HAP-1 (cell line): ENCODE measurements around the gene SCMH1.

Experiments
- DNase-seq, 2 experiments: peaks; one replicate each; pipeline ENCODE4 v3.0.0-alpha.2; 2016 to 2020; ENCODE audit warnings: low spot score in 2 of 2
- H3K27me3 ChIP-seq: fragments of 250-450 bp; sonication (Bioruptor Pico); 2 replicates; pipeline ENCODE4 v1.5.1; 2020; ENCODE audit warnings: low read depth, mild to moderate bottlenecking, moderate library complexity
- H3K36me3 ChIP-seq: fragments of 250-450 bp; sonication (Bioruptor Pico); replicated peaks from 2 replicates; pipeline ENCODE4 v1.5.1; 2020; ENCODE audit warnings: mild to moderate bottlenecking
- H3K4me1 ChIP-seq: fragments of 250-450 bp; sonication (Bioruptor Pico); 2 replicates; pipeline ENCODE4 v1.5.1; 2020; ENCODE audit warnings: mild to moderate bottlenecking
- H3K4me3 ChIP-seq: fragments of 250-450 bp; sonication (Bioruptor Pico); 2 replicates; pipeline ENCODE4 v1.5.1; 2020; ENCODE audit warnings: mild to moderate bottlenecking, moderate library complexity
- H3K9me3 ChIP-seq: fragments of 250-450 bp; sonication (Bioruptor Pico); 2 replicates; pipeline ENCODE4 v1.5.1; 2020; ENCODE audit warnings: mild to moderate bottlenecking, moderate library complexity
- in situ Hi-C: fragments of 300-500 bp; cut with MboI; formaldehyde crosslinking; loops from 3 replicates; pipeline ENCODE4 v1.14.3; 2020; ENCODE audit warnings: low sequenced_read_pairs, inconsistent platforms, mixed read lengths

Gene SCMH1

GRCh38 chr1:41108696-41109275 lies 133.3 kb downstream of the SCMH1 start:
- Histone ChIP-seq H3K9me3 (no peaks in the 10 kb centered on the region), H3K4me3 (no peak overlapping the region), H3K36me3 (peaks cover 12% of the 10 kb centered on the region), H3K27me3 (no peaks in the 10 kb centered on the region), H3K4me1 (no peaks in the 10 kb centered on the region)
- in situ Hi-C loops = no loop called here
- no peak for DNase-seq

- H3K9me3 ChIP-seq = no peaks in the 10 kb centered on the region
- H3K4me3 ChIP-seq = no peak overlapping the region
- H3K27me3 ChIP-seq = no peaks in the 10 kb centered on the region
- DNase-seq = no peak
- H3K36me3 ChIP-seq = no peaks in the 10 kb centered on the region; the same call in none of the 2 replicates
- H3K4me1 ChIP-seq = no peaks in the 10 kb centered on the region
- in situ Hi-C loops = no loop called here
Measured at GRCh38 chr1:41103766-41104165, 138.3 kb downstream of the SCMH1 start.

- DNase-seq = no peak
- Histone ChIP-seq H3K4me3 (no peak overlapping the region), H3K36me3 (no peaks in the 10 kb centered on the region; the same call in 1 of the 2 replicates), H3K9me3 (no peaks in the 10 kb centered on the region), H3K4me1 (no peaks in the 10 kb centered on the region), H3K27me3 (no peaks in the 10 kb centered on the region)
- in situ Hi-C loops = no loop called here
Measured at GRCh38 chr1:41102653-41103052, 139.5 kb downstream of the SCMH1 start.

- in situ Hi-C loops = no loop called here
- Histone ChIP-seq H3K9me3 (no peaks in the 10 kb centered on the region), H3K36me3 (no peaks in the 10 kb centered on the region; the same call in 1 of the 2 replicates), H3K4me3 (no peak overlapping the region), H3K27me3 (no peaks in the 10 kb centered on the region), H3K4me1 (no peaks in the 10 kb centered on the region)
- no peak for DNase-seq
Measured at GRCh38 chr1:41101950-41102607, 140.0 kb downstream of the SCMH1 start.

- no peaks in the 10 kb centered on the region; the same call in 1 of the 2 replicates for H3K36me3 ChIP-seq
- DNase-seq = no peak
- in situ Hi-C loops = no loop called here
Measured at GRCh38 chr1:41101076-41101475, 141.0 kb downstream of the SCMH1 start.

GRCh38 chr1:41100170-41100569 lies 141.9 kb downstream of the SCMH1 start:
- Histone ChIP-seq H3K9me3 (no peaks in the 10 kb centered on the region), H3K4me1 (no peaks in the 10 kb centered on the region), H3K27me3 (no peaks in the 10 kb centered on the region), H3K36me3 (no peaks in the 10 kb centered on the region; the same call in 1 of the 2 replicates), H3K4me3 (no peak overlapping the region)
- DNase-seq = no peak
- in situ Hi-C loops = no loop called here

More at GRCh38 chr1:41101076-41101475, 141.0 kb downstream of the SCMH1 start:
- no peaks in the 10 kb centered on the region for H3K4me1 ChIP-seq
- no peaks in the 10 kb centered on the region for H3K9me3 ChIP-seq
- H3K27me3 ChIP-seq = no peaks in the 10 kb centered on the region
- no peak overlapping the region for H3K4me3 ChIP-seq

- Histone ChIP-seq H3K4me3 (no peak overlapping the region), H3K36me3 (no peaks in the 10 kb centered on the region; the same call in 1 of the 2 replicates), H3K4me1 (no peaks in the 10 kb centered on the region), H3K27me3 (no peaks in the 10 kb centered on the region), H3K9me3 (no peaks in the 10 kb centered on the region)
- DNase-seq = no peak
- in situ Hi-C loops = no loop called here
Measured at GRCh38 chr1:41098730-41099460, 143.2 kb downstream of the SCMH1 start.

GRCh38 chr1:41097105-41097504 lies 145.0 kb downstream of the SCMH1 start:
- H3K27me3 ChIP-seq = no peaks in the 10 kb centered on the region
- DNase-seq = no peak
- no peak overlapping the region for H3K4me3 ChIP-seq
- no peaks in the 10 kb centered on the region for H3K4me1 ChIP-seq
- H3K9me3 ChIP-seq = no peaks in the 10 kb centered on the region
- H3K36me3 ChIP-seq = no peaks in the 10 kb centered on the region; the same call in 1 of the 2 replicates
- in situ Hi-C loops = no loop called here

- no peaks in the 10 kb centered on the region for H3K9me3 ChIP-seq
- H3K4me1 ChIP-seq = no peaks in the 10 kb centered on the region
- H3K36me3 ChIP-seq = peaks cover 2% of the 10 kb centered on the region; the same call in 1 of the 2 replicates
- DNase-seq = no peak
- in situ Hi-C loops = no loop called here
- no peak overlapping the region for H3K4me3 ChIP-seq
- H3K27me3 ChIP-seq = no peaks in the 10 kb centered on the region
Measured at GRCh38 chr1:41093826-41094225, 148.3 kb downstream of the SCMH1 start.

GRCh38 chr1:41086921-41087320 lies 155.2 kb downstream of the SCMH1 start:
- Histone ChIP-seq H3K36me3 (peaks cover 2% of the 10 kb centered on the region; the same call in 1 of the 2 replicates), H3K4me1 (peaks cover 4% of the 10 kb centered on the region; the same call in 1 of the 2 replicates), H3K27me3 (no peaks in the 10 kb centered on the region), H3K9me3 (no peaks in the 10 kb centered on the region), H3K4me3 (no peak overlapping the region)
- in situ Hi-C loops = no loop called here
- no peak for DNase-seq

GRCh38 chr1:41078616-41079015 lies 163.5 kb downstream of the SCMH1 start:
- in situ Hi-C loops = no loop called here

GRCh38 chr1:41078193-41078592 lies 163.9 kb downstream of the SCMH1 start:
- in situ Hi-C loops = no loop called here
- Histone ChIP-seq H3K4me1 (no peaks in the 10 kb centered on the region), H3K36me3 (no peaks in the 10 kb centered on the region), H3K27me3 (no peaks in the 10 kb centered on the region), H3K4me3 (no peak overlapping the region), H3K9me3 (no peaks in the 10 kb centered on the region)
- DNase-seq = no peak

More at GRCh38 chr1:41078616-41079015, 163.5 kb downstream of the SCMH1 start:
- H3K27me3 ChIP-seq = no peaks in the 10 kb centered on the region
- H3K36me3 ChIP-seq = no peaks in the 10 kb centered on the region
- DNase-seq = no peak
- H3K4me3 ChIP-seq = no peak overlapping the region
- no peaks in the 10 kb centered on the region for H3K9me3 ChIP-seq
- H3K4me1 ChIP-seq = no peaks in the 10 kb centered on the region

GRCh38 chr1:41073971-41074370 lies 168.1 kb downstream of the SCMH1 start:
- H3K9me3 ChIP-seq = no peaks in the 10 kb centered on the region
- no peaks in the 10 kb centered on the region for H3K4me1 ChIP-seq
- peaks cover 19% of the 10 kb centered on the region; the same call in 1 of the 2 replicates for H3K36me3 ChIP-seq
- H3K27me3 ChIP-seq = no peaks in the 10 kb centered on the region
- H3K4me3 ChIP-seq = no peak overlapping the region
- DNase-seq = no peak
- in situ Hi-C loops = no loop called here

- no peaks in the 10 kb centered on the region for H3K27me3 ChIP-seq
- H3K9me3 ChIP-seq = no peaks in the 10 kb centered on the region
- no peak overlapping the region for H3K4me3 ChIP-seq
- peaks cover 25% of the 10 kb centered on the region for H3K36me3 ChIP-seq
- in situ Hi-C loops = no loop called here
- no peak for DNase-seq
- H3K4me1 ChIP-seq = no peaks in the 10 kb centered on the region
Measured at GRCh38 chr1:41072051-41072450, 170.1 kb downstream of the SCMH1 start.
